Tibial artery (tissue), 4 donors: ENCODE data around the gene TMPRSS7.

Source experiments
- DNase-seq, 2 donors: peaks; one replicate each; pipeline ENCODE4 v3.0.0-alpha.2; 2019
- H3K27ac ChIP-seq, 2 donors: fragments of 200-600 bp; sonication (generic) in 1 of 2; 1 replicate in 1 of 2; 2 replicates in 1 of 2; pipeline ENCODE4 v1.5.1; 2018 to 2019; ENCODE audit warnings: mild to moderate bottlenecking in 1 of 2
- H3K27me3 ChIP-seq, 2 donors: fragments of 200-600 bp; sonication (generic) in 1 of 2; one replicate each; pipeline versions ENCODE4 v1.5.1 to v1.6.0; 2016 to 2019
- H3K36me3 ChIP-seq, 3 donors: fragments of 200-600 bp; sonication (generic) in 2 of 3; one replicate each; pipeline ENCODE4 v1.5.1; 2016 to 2019; ENCODE audit warnings: mild to moderate bottlenecking in 2 of 3
- H3K4me1 ChIP-seq, 4 donors: fragments of 200-600 bp; sonication (generic) in 2 of 4; 1 replicate in 3 of 4; 2 replicates in 1 of 4; pipeline ENCODE4 v1.5.1; 2016 to 2019
- H3K4me3 ChIP-seq, 2 donors: fragments of 200-600 bp; sonication (generic) in 1 of 2; 1 replicate in 1 of 2; 2 replicates in 1 of 2; pipeline ENCODE4 v1.5.1; 2018 to 2019; ENCODE audit warnings: mild to moderate bottlenecking in 2 of 2
- H3K9me3 ChIP-seq, 3 donors: fragments of 200-600 bp; sonication (generic) in 1 of 3; one replicate each; pipeline ENCODE4 v1.5.1; 2016 to 2019
- intact Hi-C: fragments of 100-400 bp; cut with DNase I; formaldehyde crosslinking; loops from one replicate; pipeline ENCODE4 v1.15.0; 2023; ENCODE audit warnings: low total_unique reads
- TF ChIP-seq, protein P1 (sequence below), 2 experiments: fragments of 200-600 bp in 1 of 2; fragments of 450-650 bp in 1 of 2; IDR thresholded peaks; one replicate each; pipeline ENCODE4 v1.5.1; 2017 to 2019; ENCODE audit warnings: antibody characterized with exemption in 2 of 2, mild to moderate bottlenecking in 1 of 2, moderate library complexity in 1 of 2

The TMPRSS7 gene

DNA sequence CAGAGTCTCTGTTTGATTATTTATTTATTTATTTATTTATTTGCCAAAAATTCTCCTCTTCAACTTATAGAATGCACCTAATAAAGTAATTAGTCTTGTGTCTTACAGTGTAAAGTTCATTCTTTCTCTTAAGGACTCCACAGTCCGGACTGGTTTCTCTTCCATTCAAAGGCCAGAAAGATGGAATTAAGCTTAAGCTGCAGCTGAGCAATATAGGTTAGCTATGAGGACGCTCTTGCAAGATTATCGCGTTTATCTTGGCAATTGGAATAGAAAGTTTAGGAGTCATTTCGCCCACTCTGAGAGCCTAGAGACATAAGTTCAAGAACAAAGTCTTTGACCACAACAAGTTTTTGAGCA lies 20.8 kb upstream of the TMPRSS7 start:
- Histone ChIP-seq H3K4me1 (peaks cover 0 to 26% (median 7%) of the 10 kb centered on the region in 4 donors), H3K36me3 (no peaks in the 10 kb centered on the region), H3K9me3 (no peaks in the 10 kb centered on the region), H3K27me3 (no peaks in the 10 kb centered on the region), H3K27ac (no peak overlapping the region), H3K4me3 (peak overlapping the region in 1 of 2 donors; percentile 33)
- TF ChIP-seq, protein P1, sequence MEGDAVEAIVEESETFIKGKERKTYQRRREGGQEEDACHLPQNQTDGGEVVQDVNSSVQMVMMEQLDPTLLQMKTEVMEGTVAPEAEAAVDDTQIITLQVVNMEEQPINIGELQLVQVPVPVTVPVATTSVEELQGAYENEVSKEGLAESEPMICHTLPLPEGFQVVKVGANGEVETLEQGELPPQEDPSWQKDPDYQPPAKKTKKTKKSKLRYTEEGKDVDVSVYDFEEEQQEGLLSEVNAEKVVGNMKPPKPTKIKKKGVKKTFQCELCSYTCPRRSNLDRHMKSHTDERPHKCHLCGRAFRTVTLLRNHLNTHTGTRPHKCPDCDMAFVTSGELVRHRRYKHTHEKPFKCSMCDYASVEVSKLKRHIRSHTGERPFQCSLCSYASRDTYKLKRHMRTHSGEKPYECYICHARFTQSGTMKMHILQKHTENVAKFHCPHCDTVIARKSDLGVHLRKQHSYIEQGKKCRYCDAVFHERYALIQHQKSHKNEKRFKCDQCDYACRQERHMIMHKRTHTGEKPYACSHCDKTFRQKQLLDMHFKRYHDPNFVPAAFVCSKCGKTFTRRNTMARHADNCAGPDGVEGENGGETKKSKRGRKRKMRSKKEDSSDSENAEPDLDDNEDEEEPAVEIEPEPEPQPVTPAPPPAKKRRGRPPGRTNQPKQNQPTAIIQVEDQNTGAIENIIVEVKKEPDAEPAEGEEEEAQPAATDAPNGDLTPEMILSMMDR (IDR thresholded peaks at IDR 0.05): no peak
- intact Hi-C loops: loop anchor here (1.0 to 5.0 kb wide), 2 partner anchors 296 to 346 kb away; no protein-coding TSS in a partner anchor
- no peak for DNase-seq

- TF ChIP-seq, protein P1 (IDR thresholded peaks at IDR 0.05): no peak
- intact Hi-C loops: no loop called here
- Histone ChIP-seq H3K4me3 (no peak overlapping the region), H3K36me3 (no peaks in the 10 kb centered on the region), H3K4me1 (peaks cover 0 to 13% (median 4%) of the 10 kb centered on the region in 4 donors), H3K27ac (no peak overlapping the region), H3K9me3 (no peaks in the 10 kb centered on the region), H3K27me3 (no peaks in the 10 kb centered on the region)
- no peak for DNase-seq
Observed at GRCh38 chr3:112017091-112017490, 17.4 kb upstream of the TMPRSS7 start.

- no peak overlapping the region for H3K4me3 ChIP-seq
- no peaks in the 10 kb centered on the region for H3K27me3 ChIP-seq
- TF ChIP-seq, protein P1 (IDR thresholded peaks at IDR 0.05): no peak
- H3K4me1 ChIP-seq: no peaks in the 10 kb centered on the region
- intact Hi-C loops: no loop called here
- H3K9me3 ChIP-seq: no peaks in the 10 kb centered on the region
- no peak overlapping the region for H3K27ac ChIP-seq
- no peak for DNase-seq
- no peaks in the 10 kb centered on the region for H3K36me3 ChIP-seq
Observed at GRCh38 chr3:112018712-112019111, 15.8 kb upstream of the TMPRSS7 start.

DNA sequence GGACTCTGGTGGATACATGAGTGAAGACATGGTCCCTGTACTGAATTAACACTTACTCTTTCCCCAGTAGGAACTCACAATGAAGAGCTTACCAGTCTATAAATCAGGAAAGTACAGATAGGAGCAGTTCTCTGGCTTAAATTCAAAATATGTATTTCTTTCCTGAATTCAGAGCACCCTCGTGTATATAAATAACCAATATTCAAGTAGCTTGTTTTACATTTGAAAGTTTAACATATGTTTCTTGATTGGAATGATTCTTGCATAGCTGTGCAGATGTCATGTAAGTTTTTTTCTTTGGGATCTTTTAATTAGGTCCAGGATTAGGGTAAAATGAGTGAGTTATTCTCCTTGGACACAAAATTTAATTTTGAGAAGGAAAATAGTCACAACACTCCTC lies 14.8 kb upstream of the TMPRSS7 start:
- Histone ChIP-seq H3K27ac (no peak overlapping the region), H3K27me3 (no peaks in the 10 kb centered on the region), H3K4me3 (no peak overlapping the region), H3K9me3 (no peaks in the 10 kb centered on the region), H3K36me3 (no peaks in the 10 kb centered on the region), H3K4me1 (no peaks in the 10 kb centered on the region)
- TF ChIP-seq, protein P1 (IDR thresholded peaks at IDR 0.05): no peak
- DNase-seq: no peak
- intact Hi-C loops: no loop called here

DNA sequence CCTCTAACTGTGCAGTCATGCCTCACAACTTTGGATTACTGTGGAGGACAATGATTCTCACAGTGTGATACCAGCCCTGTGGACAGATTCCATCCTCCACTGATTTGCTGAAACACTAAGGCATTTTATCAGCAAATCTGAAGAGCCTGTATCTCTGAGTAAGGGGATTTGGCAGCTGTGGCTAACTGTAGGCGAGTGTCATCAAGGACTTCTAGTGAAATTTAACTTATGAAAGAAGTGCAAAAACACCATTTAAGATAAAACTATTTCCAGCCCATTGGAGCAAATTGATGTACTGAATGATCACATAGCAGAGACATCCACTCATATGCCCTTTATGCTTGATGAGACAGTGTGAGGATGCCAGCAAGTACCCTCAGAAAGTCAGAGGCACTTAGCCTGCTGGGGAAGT lies 13.9 kb upstream of the TMPRSS7 start:
- Histone ChIP-seq H3K36me3 (no peaks in the 10 kb centered on the region), H3K4me3 (no peak overlapping the region), H3K27me3 (no peaks in the 10 kb centered on the region), H3K9me3 (no peaks in the 10 kb centered on the region), H3K4me1 (no peaks in the 10 kb centered on the region), H3K27ac (no peak overlapping the region)
- intact Hi-C loops: no loop called here
- TF ChIP-seq, protein P1 (IDR thresholded peaks at IDR 0.05): no peak
- no peak for DNase-seq

- no peaks in the 10 kb centered on the region for H3K36me3 ChIP-seq
- DNase-seq: no peak
- H3K4me1 ChIP-seq: no peaks in the 10 kb centered on the region
Observed at GRCh38 chr3:112027142-112027541, 7.4 kb upstream of the TMPRSS7 start.

More at GRCh38 chr3:112027142-112027541, 7.4 kb upstream of the TMPRSS7 start:
- Histone ChIP-seq H3K9me3 (no peaks in the 10 kb centered on the region), H3K4me3 (no peak overlapping the region), H3K27ac (no peak overlapping the region), H3K27me3 (no peaks in the 10 kb centered on the region)
- intact Hi-C loops: no loop called here
- TF ChIP-seq, protein P1 (IDR thresholded peaks at IDR 0.05): no peak
